Gastrocnemius medialis (tissue), 4 donors: ENCODE results near the gene IFNGR2.

Source experiments
- CTCF ChIP-seq, 5 experiments: fragments of 450-650 bp in 3 of 5; fragments of 200-600 bp in 2 of 5; sonication (generic) in 2 of 5; IDR thresholded peaks in 4 of 5; conservative IDR thresholded peaks in 1 of 5; 1 replicate in 4 of 5; 2 replicates in 1 of 5; pipeline ENCODE4 v1.5.1; 2016 to 2019; ENCODE audit warnings: antibody characterized with exemption in 5 of 5, mild to moderate bottlenecking in 3 of 5, moderate library complexity in 3 of 5
- POLR2A ChIP-seq, 2 donors: fragments of 450-650 bp; IDR thresholded peaks; one replicate each; pipeline ENCODE4 v1.6.1; 2017; ENCODE audit warnings: antibody characterized with exemption in 2 of 2, mild to moderate bottlenecking in 2 of 2, moderate library complexity in 2 of 2

GRCh38 chr21:33433001-33433400 lies 29.8 kb downstream of the IFNGR2 start:
- TF ChIP-seq POLR2A (IDR thresholded peaks at IDR 0.05) (no peak), CTCF (IDR thresholded peaks at IDR 0.05 in 4 of 5, conservative IDR thresholded peaks at IDR 0.05 in 1 of 5) (no peak)
